HepG2 (cell line): ENCODE results near the gene SMG5. TPM values are rescaled to one million over a fixed set of nuclear protein-coding genes. Genes with fewer than 3 reads are reported as not detected.
A peak's percentile ranks its signal among the peaks of the same experiment; 100 is the strongest.

Experiments used
- ATAD3A ChIP-seq: sonication (generic); formaldehyde crosslinking; IDR thresholded peaks from 2 replicates; pipeline ENCODE4 v1.4.0; 2020; ENCODE audit warnings: missing genetic modification reagents
- ATF7 ChIP-seq, 2 experiments: fragments of 450-650 bp in 1 of 2; sonication (generic) in 1 of 2; formaldehyde crosslinking in 1 of 2; IDR thresholded peaks; 2 replicates each; pipeline versions ENCODE4 v1.4.0 to v1.6.1; 2016 to 2020; ENCODE audit warnings: antibody characterized with exemption in 1 of 2, mild to moderate bottlenecking in 1 of 2, missing genetic modification reagents in 1 of 2
- EEA1 ChIP-seq: sonication (generic); formaldehyde crosslinking; IDR thresholded peaks from 2 replicates; pipeline ENCODE4 v1.5.1; 2020; ENCODE audit warnings: mild to moderate bottlenecking, missing genetic modification reagents, borderline replicate concordance
- ETV5 ChIP-seq: IDR thresholded peaks from 2 replicates; pipeline ENCODE4 v1.6.1; 2018; ENCODE audit warnings: missing biosample characterization, missing genetic modification reagents, inconsistent platforms, borderline replicate concordance
- GABPB1 ChIP-seq: IDR thresholded peaks from 2 replicates; pipeline ENCODE4 v1.6.1; 2016; ENCODE audit warnings: mild to moderate bottlenecking, missing genetic modification reagents, moderate library complexity, missing compliant biosample characterization
- HNF4G ChIP-seq, 2 experiments: sonication (generic) in 1 of 2; formaldehyde crosslinking in 1 of 2; IDR thresholded peaks; 2 replicates each; pipeline versions ENCODE4 v1.4.0 to v1.6.1; 2011 to 2020; ENCODE audit warnings: borderline replicate concordance in 2 of 2, low read depth in 2 of 2, mild to moderate bottlenecking in 2 of 2, low read length in 1 of 2, missing genetic modification reagents in 1 of 2, moderate library complexity in 1 of 2
- IRF9 ChIP-seq: sonication (generic); formaldehyde crosslinking; IDR thresholded peaks from 2 replicates; pipeline ENCODE4 v1.8.0; 2022; ENCODE audit warnings: missing genetic modification reagents, mild to moderate bottlenecking, borderline replicate concordance
- KDM5B ChIP-seq: sonication (generic); formaldehyde crosslinking; IDR thresholded peaks from 2 replicates; pipeline ENCODE4 v1.4.0; 2020; ENCODE audit warnings: missing genetic modification reagents, mild to moderate bottlenecking, borderline replicate concordance
- MXD1 ChIP-seq: sonication (generic); formaldehyde crosslinking; IDR thresholded peaks from 2 replicates; pipeline ENCODE4 v1.4.0; 2020; ENCODE audit warnings: mild to moderate bottlenecking, missing genetic modification reagents
- MXI1 ChIP-seq: IDR thresholded peaks from 3 replicates; pipeline ENCODE4 v1.6.1; 2012; ENCODE audit warnings: low read depth, low read length, inconsistent platforms, borderline replicate concordance
- PAXIP1 ChIP-seq: sonication (generic); formaldehyde crosslinking; conservative IDR thresholded peaks from 2 replicates; pipeline ENCODE4 v1.4.0; 2020; ENCODE audit warnings: mild to moderate bottlenecking, missing genetic modification reagents, moderate library complexity
- SOX6 ChIP-seq, 2 experiments: fragments of 450-650 bp in 1 of 2; sonication (generic) in 1 of 2; formaldehyde crosslinking in 1 of 2; IDR thresholded peaks; 2 replicates each; pipeline versions ENCODE4 v1.4.0 to v1.6.1; 2017 to 2020; ENCODE audit warnings: antibody characterized with exemption in 1 of 2, mild to moderate bottlenecking in 1 of 2, missing genetic modification reagents in 1 of 2
- ZBTB3 ChIP-seq: sonication (generic); formaldehyde crosslinking; IDR thresholded peaks from 2 replicates; pipeline ENCODE4 v1.4.0; 2020; ENCODE audit warnings: low read depth, mild to moderate bottlenecking, moderate library complexity, missing genetic modification reagents, borderline replicate concordance
- ZNF30 ChIP-seq: sonication (generic); formaldehyde crosslinking; IDR thresholded peaks from 2 replicates; pipeline ENCODE4 v1.5.0; 2020; ENCODE audit warnings: mild to moderate bottlenecking, missing genetic modification reagents
- ZNF598 ChIP-seq: sonication (generic); formaldehyde crosslinking; IDR thresholded peaks from 2 replicates; pipeline ENCODE4 v1.5.1; 2020; ENCODE audit warnings: mild to moderate bottlenecking, missing genetic modification reagents, borderline replicate concordance
- ZNF607 ChIP-seq: sonication (generic); formaldehyde crosslinking; IDR thresholded peaks from 2 replicates; pipeline ENCODE4 v1.5.1; 2020; ENCODE audit warnings: missing genetic modification reagents, mild to moderate bottlenecking, borderline replicate concordance
- ZNF788 ChIP-seq: sonication (generic); formaldehyde crosslinking; IDR thresholded peaks from 2 replicates; pipeline ENCODE4 v1.5.0; 2020; ENCODE audit warnings: mild to moderate bottlenecking, missing genetic modification reagents, borderline replicate concordance
- ZNF883 ChIP-seq: sonication (generic); formaldehyde crosslinking; IDR thresholded peaks from 2 replicates; pipeline ENCODE4 v1.5.1; 2020; ENCODE audit warnings: mild to moderate bottlenecking, missing genetic modification reagents; ENCODE audit errors: not compliant biosample characterization
- polyA plus RNA-seq, 8 experiments: library from polyadenylated mRNA; depleted of rRNA in 3 of 8; stranded (reverse) in 7 of 8; unstranded in 1 of 8; fragments of >200 nt; fragmentation: Illumina TruSeq in 4 of 8; extraction: Trizol in 4 of 8; gene quantifications; 2 replicates each; pipeline versions ENCODE4 v1.2.1 to v1.2.3, GENCODE V29; 2011 to 2016; ENCODE audit warnings: low read depth in 4 of 8, missing spikeins in 1 of 8, mixed read lengths in 1 of 8; ENCODE audit not compliant: insufficient read depth in 1 of 8
- total RNA-seq, 5 experiments: library from RNA; depleted of rRNA; stranded (reverse); fragments of >200 nt; fragmentation: Illumina TruSeq; extraction: Trizol; gene quantifications; 2 replicates each; pipeline ENCODE4 v1.2.3, GENCODE V29; 2016; ENCODE audit warnings: low read depth in 1 of 5
- TF ChIP-seq, protein P1 (sequence below): IDR thresholded peaks from 2 replicates; pipeline ENCODE4 v1.6.1; 2016; ENCODE audit warnings: mild to moderate bottlenecking, missing biosample characterization, missing genetic modification reagents
- TF ChIP-seq, protein P2 (sequence below): sonication (generic); formaldehyde crosslinking; IDR thresholded peaks from 2 replicates; pipeline ENCODE4 v1.4.0; 2020; ENCODE audit warnings: mild to moderate bottlenecking, missing genetic modification reagents

Gene SMG5
- total and polyA plus RNA-seq, 2 of the 13 experiments (the other 11 are each of a cell fraction or from before 2014, with no cell fraction given) = 50.5 to 84.0 TPM

DNA sequence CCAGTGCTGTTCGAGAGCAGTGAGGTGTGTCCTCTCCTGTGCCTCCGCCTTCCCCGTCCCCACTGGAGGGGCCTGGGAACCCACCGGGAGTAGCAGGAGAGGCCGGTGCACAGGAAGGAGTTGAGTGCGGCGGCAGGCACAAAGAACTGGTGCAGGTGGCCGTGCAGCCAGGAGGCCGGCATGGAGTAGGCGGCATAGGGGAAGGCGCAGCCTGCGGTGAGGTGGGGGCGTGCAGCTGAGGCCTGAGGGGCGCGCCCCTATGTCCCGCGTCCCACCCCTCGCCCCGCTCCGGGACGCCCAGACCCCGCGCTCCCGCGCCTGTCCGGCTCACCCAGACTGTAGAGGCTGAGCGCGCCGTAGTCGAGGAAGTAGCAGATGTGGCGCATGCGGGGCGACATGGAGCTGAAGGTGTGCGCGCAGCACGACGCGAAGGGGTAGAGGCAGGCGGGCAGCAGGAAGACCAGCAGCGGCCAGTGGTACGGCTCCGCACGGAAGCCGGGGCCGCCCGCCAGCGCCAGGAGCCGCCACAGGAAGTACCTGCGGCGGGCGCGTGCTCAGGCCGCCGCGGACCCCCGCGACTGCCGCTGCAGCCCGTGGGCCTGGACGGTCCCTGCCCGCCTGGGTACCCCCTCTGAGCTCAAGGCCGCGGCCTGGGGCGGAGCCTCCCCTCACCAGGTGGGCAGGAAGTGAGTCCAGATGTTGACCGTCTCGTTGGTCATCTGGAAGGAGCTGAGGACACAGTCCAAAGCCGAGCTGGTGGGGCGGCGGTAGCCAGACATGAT lies 37.0 kb downstream of the SMG5 start (continued):
- TF ChIP-seq SOX6 (IDR thresholded peaks at IDR 0.05) (no peak), SOX6 (CRISPR knock-in tag; IDR thresholded peaks at IDR 0.05) (0 out of 2 replicates have a peak, but pooled peaks have one; percentile 8), ATF7 (IDR thresholded peaks at IDR 0.05) (no peak), ATF7 (CRISPR knock-in tag; IDR thresholded peaks at IDR 0.05) (peak; percentile 64), ZNF30 (CRISPR knock-in tag) (no peak), ZBTB3 (CRISPR knock-in tag) (peak; percentile 43; the same call in 1 of the 2 replicates), KDM5B (CRISPR knock-in tag) (peak; percentile 89), GABPB1 (CRISPR knock-in tag) (peak; percentile 75; the same call in 1 of the 2 replicates), IRF9 (peak; percentile 81; the same call in 1 of the 2 replicates), EEA1 (CRISPR knock-in tag) (peak; percentile 87; the same call in 1 of the 2 replicates), ZNF883 (CRISPR knock-in tag) (peak; percentile 80), ZNF788 (CRISPR knock-in tag) (0 out of 2 replicates have a peak, but pooled peaks have one; percentile 6), HNF4G (IDR thresholded peaks at IDR 0.05; ENCODE audit: borderline replicate concordance, low read depth, low read length) (no peak), HNF4G (CRISPR knock-in tag; IDR thresholded peaks at IDR 0.05; ENCODE audit: borderline replicate concordance, low read depth) (no peak), ZNF607 (CRISPR knock-in tag) (peak; percentile 73; the same call in 1 of the 2 replicates), ETV5 (peak; percentile 8; the same call in 1 of the 2 replicates), MXD1 (peak; percentile 80), ZNF598 (CRISPR knock-in tag) (peak; percentile 65; the same call in 1 of the 2 replicates), ATAD3A (CRISPR knock-in tag) (no peak), PAXIP1 (peak; percentile 33; the same call in 1 of the 2 replicates), MXI1 (no peak)
- TF ChIP-seq, protein P1, sequence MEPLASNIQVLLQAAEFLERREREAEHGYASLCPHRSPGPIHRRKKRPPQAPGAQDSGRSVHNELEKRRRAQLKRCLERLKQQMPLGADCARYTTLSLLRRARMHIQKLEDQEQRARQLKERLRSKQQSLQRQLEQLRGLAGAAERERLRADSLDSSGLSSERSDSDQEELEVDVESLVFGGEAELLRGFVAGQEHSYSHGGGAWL (CRISPR knock-in tag) = 0 out of 2 replicates have a peak, but pooled peaks have one; percentile 45
- TF ChIP-seq, protein P2, sequence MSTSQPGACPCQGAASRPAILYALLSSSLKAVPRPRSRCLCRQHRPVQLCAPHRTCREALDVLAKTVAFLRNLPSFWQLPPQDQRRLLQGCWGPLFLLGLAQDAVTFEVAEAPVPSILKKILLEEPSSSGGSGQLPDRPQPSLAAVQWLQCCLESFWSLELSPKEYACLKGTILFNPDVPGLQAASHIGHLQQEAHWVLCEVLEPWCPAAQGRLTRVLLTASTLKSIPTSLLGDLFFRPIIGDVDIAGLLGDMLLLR (CRISPR knock-in tag) = peak; percentile 31; the same call in 1 of the 2 replicates
